SK-N-SH (cell line): ENCODE data around the gene DLG1. TPM values are rescaled to one million over a fixed set of nuclear protein-coding genes. Genes with fewer than 3 reads are reported as not detected.

Experiments
- CTCF ChIA-PET: fragments of 300-600, 350-600 bp; formaldehyde crosslinking; extraction: SDS; loops from one replicate; lab custom pipeline; 2021; lab: Yijun Ruan, JAX
- POLR2A ChIA-PET: fragments of 350-600 bp; sonication (Branson Sonifier 250); formaldehyde crosslinking; extraction: SDS; loops from one replicate; lab custom pipeline; 2020; ENCODE audit warnings: antibody characterized with exemption, inconsistent platforms; lab: Yijun Ruan, JAX
- DNase-seq: peaks from one replicate; pipeline ENCODE4 v3.0.0; 2012
- H2AFZ ChIP-seq: fragments of 200-600 bp; sonication (generic); 2 replicates; pipeline ENCODE4 v1.8.1; 2016; ENCODE audit warnings: antibody characterized with exemption, mild to moderate bottlenecking, low read depth
- H3F3A ChIP-seq: fragments of 200-600 bp; sonication (generic); replicated peaks from 2 replicates; pipeline ENCODE3; 2016; ENCODE audit warnings: antibody characterized with exemption, mild to moderate bottlenecking; ENCODE audit not compliant: insufficient read depth
- H3K27ac ChIP-seq, 2 experiments: fragments of 200-500 bp in 1 of 2; fragments of 200-600 bp in 1 of 2; sonication (Bioruptor generic) in 1 of 2; sonication (generic), shearing (Covaris generic) in 1 of 2; 2 replicates each; pipeline versions ENCODE4 v1.5.1 to v1.6.1; 2014 to 2016; ENCODE audit warnings: low read depth in 2 of 2, inconsistent platforms in 1 of 2, low read length in 1 of 2, mild to moderate bottlenecking in 1 of 2, mixed read lengths in 1 of 2
- H3K27me3 ChIP-seq: fragments of 200-600 bp; sonication (generic), shearing (Covaris generic); 2 replicates; pipeline ENCODE4 v1.6.1; 2016; ENCODE audit warnings: mixed run types; ENCODE audit not compliant: insufficient read depth
- H3K36me3 ChIP-seq, 2 experiments: fragments of 200-500 bp in 1 of 2; fragments of 200-600 bp in 1 of 2; sonication (Bioruptor generic) in 1 of 2; sonication (generic) in 1 of 2; replicated peaks in 1 of 2; 2 replicates each; pipeline versions ENCODE3 to v1.5.1; 2014 to 2016; ENCODE audit warnings: low read length in 1 of 2, mild to moderate bottlenecking in 1 of 2; ENCODE audit not compliant: insufficient read depth in 2 of 2, control insufficient read depth in 1 of 2
- H3K4me1 ChIP-seq, 2 experiments: fragments of 200-500 bp in 1 of 2; fragments of 200-600 bp in 1 of 2; sonication (Bioruptor generic) in 1 of 2; sonication (generic), shearing (Covaris generic) in 1 of 2; 2 replicates each; pipeline versions ENCODE4 v1.5.1 to v1.6.1; 2014 to 2016; ENCODE audit warnings: low read depth in 1 of 2, low read length in 1 of 2, mixed run types in 1 of 2; ENCODE audit not compliant: insufficient read depth in 2 of 2, control insufficient read depth in 1 of 2
- H3K4me2 ChIP-seq: fragments of 200-600 bp; sonication (generic), shearing (Covaris generic); 2 replicates; pipeline ENCODE4 v1.6.1; 2017; ENCODE audit warnings: mixed run types
- H3K4me3 ChIP-seq, 2 experiments: fragments of 200-500 bp in 1 of 2; fragments of 200-600 bp in 1 of 2; sonication (Bioruptor generic) in 1 of 2; sonication (generic), shearing (Covaris generic) in 1 of 2; 2 replicates each; pipeline versions ENCODE4 v1.5.1 to v1.8.1; 2014 to 2016; ENCODE audit warnings: low read depth in 2 of 2, inconsistent platforms in 1 of 2, low read length in 1 of 2, mild to moderate bottlenecking in 1 of 2, mixed read lengths in 1 of 2, moderate library complexity in 1 of 2
- H3K79me2 ChIP-seq: fragments of 200-600 bp; sonication (generic); 2 replicates; pipeline ENCODE4 v1.8.1; 2017; ENCODE audit warnings: mild to moderate bottlenecking; ENCODE audit not compliant: insufficient read depth
- H3K9ac ChIP-seq: fragments of 200-600 bp; sonication (generic); 2 replicates; pipeline ENCODE4 v1.6.1; 2017; ENCODE audit warnings: mixed run types
- H3K9me2 ChIP-seq: fragments of 200-600 bp; sonication (generic); 2 replicates; pipeline ENCODE4 v1.6.1; 2017; ENCODE audit warnings: mixed run types
- H3K9me3 ChIP-seq: fragments of 200-600 bp; sonication (generic); 2 replicates; pipeline ENCODE4 v1.6.1; 2017; ENCODE audit warnings: mixed run types, mild to moderate bottlenecking, moderate library complexity
- H4K20me1 ChIP-seq: fragments of 200-600 bp; sonication (generic); 2 replicates; pipeline ENCODE4 v1.6.1; 2017; ENCODE audit warnings: mild to moderate bottlenecking, mixed run types; ENCODE audit not compliant: insufficient read depth
- ELF1 ChIP-seq: IDR thresholded peaks from 2 replicates; pipeline ENCODE4 v1.4.0; 2012
- EZH2phosphoT487 ChIP-seq: fragments of 200-600 bp; sonication (generic); IDR thresholded peaks from 2 replicates; pipeline ENCODE4 v1.6.1; 2017; ENCODE audit warnings: low read depth, mixed run types, mild to moderate bottlenecking, antibody characterized with exemption, moderate library complexity, borderline replicate concordance
- FOSL2 ChIP-seq: IDR thresholded peaks from 2 replicates; pipeline ENCODE4 v1.4.0; 2012; ENCODE audit warnings: low read depth, mild to moderate bottlenecking, moderate library complexity, borderline replicate concordance
- FOXJ3 ChIP-seq: sonication (generic); formaldehyde crosslinking; IDR thresholded peaks from 2 replicates; pipeline ENCODE4 v1.5.1; 2020; ENCODE audit warnings: mild to moderate bottlenecking, missing genetic modification reagents
- GABPA ChIP-seq: IDR thresholded peaks from 2 replicates; pipeline ENCODE4 v1.4.0; 2012; ENCODE audit warnings: low read depth, mild to moderate bottlenecking
- MXI1 ChIP-seq: IDR thresholded peaks from 2 replicates; pipeline ENCODE4 v1.6.1; 2012; ENCODE audit warnings: mild to moderate bottlenecking, low read depth, low read length, improper control_type of control experiment
- POLR2AphosphoS5 ChIP-seq: IDR thresholded peaks from 2 replicates; pipeline ENCODE4 v1.6.1; 2012; ENCODE audit warnings: low read depth, low read length
- RAD21 ChIP-seq: IDR thresholded peaks from 2 replicates; pipeline ENCODE4 v1.6.1; 2012; ENCODE audit warnings: mild to moderate bottlenecking, low read length
- RXRA ChIP-seq: IDR thresholded peaks from 2 replicates; pipeline ENCODE4 v1.4.0; 2012; ENCODE audit warnings: low read depth, mild to moderate bottlenecking, borderline replicate concordance
- TCF12 ChIP-seq: IDR thresholded peaks from 2 replicates; pipeline ENCODE4 v1.4.0; 2012
- TEAD4 ChIP-seq: IDR thresholded peaks from 2 replicates; pipeline ENCODE4 v1.4.0; 2012; ENCODE audit warnings: mild to moderate bottlenecking, borderline replicate concordance; ENCODE audit not compliant: insufficient read depth
- YY1 ChIP-seq: IDR thresholded peaks from 2 replicates; pipeline ENCODE4 v1.4.0; 2012; ENCODE audit warnings: low read depth, mild to moderate bottlenecking
- WGBS: methylation state at CpG from one replicate; pipeline ENCODE4 v1.1.6; 2017; ENCODE audit warnings: low lambda C conversion rate; 5-methylcytosine and 5-hydroxymethylcytosine counted together
- polyA plus RNA-seq, 3 experiments: library from polyadenylated mRNA; depleted of rRNA; stranded (reverse); fragments of >200 nt; gene quantifications; 2 replicates each; pipeline ENCODE4 v1.2.3, GENCODE V29; 2012
- TF ChIP-seq, protein P1 (sequence below): IDR thresholded peaks from 2 replicates; pipeline ENCODE4; 2012

Gene DLG1
- polyA plus RNA-seq, 1 of the 3 experiments (the other 2 are of a cell fraction): 16.5 TPM

DNA sequence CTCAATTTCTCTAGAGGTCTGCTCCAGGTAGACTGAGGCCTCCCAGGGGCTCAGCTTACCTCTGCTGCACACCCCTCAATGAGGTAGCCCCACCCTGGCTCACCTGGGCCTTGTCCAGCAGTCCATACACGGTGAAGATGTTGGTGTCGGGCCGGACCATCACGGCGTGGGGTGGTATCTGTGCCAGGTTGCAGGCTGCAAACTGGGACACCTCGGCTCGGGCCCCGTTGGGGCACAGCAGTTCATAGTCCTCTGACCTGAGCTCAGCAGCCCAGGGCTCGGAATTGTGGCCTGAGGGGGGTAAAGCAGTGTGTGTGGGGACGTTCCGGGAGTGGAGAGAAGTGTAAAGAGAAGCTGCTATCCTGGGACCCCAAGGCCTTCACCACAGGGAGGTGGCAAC, 292.0 kb downstream of the DLG1 start:
- TF ChIP-seq GABPA: no peak
- no peak for TF ChIP-seq YY1
- TF ChIP-seq, protein P1, sequence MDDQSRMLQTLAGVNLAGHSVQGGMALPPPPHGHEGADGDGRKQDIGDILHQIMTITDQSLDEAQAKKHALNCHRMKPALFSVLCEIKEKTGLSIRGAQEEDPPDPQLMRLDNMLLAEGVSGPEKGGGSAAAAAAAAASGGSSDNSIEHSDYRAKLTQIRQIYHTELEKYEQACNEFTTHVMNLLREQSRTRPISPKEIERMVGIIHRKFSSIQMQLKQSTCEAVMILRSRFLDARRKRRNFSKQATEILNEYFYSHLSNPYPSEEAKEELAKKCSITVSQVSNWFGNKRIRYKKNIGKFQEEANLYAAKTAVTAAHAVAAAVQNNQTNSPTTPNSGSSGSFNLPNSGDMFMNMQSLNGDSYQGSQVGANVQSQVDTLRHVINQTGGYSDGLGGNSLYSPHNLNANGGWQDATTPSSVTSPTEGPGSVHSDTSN: no peak
- no peak for TF ChIP-seq POLR2AphosphoS5
- TF ChIP-seq TEAD4: no peak
- TF ChIP-seq RXRA: no peak
- TF ChIP-seq FOSL2: no peak
- TF ChIP-seq FOXJ3 (CRISPR knock-in tag): no peak
- TF ChIP-seq TCF12: no peak
- TF ChIP-seq RAD21: no peak
- TF ChIP-seq, all 33 proteins: peak for 0
- H3K27ac ChIP-seq: no peak overlapping the region
- no peak overlapping the region for H3K4me2 ChIP-seq
- H2AFZ ChIP-seq: no peak overlapping the region
- H3K4me1 ChIP-seq: peaks cover 0 to 17% of the 10 kb centered on the region in 2 experiments; a peak in 1 of 4 replicates
- no peak overlapping the region for H3K4me3 ChIP-seq
- no peak overlapping the region for H3K9ac ChIP-seq
- H3K9me3 ChIP-seq: no peaks in the 10 kb centered on the region
- CTCF ChIA-PET: interaction anchor here (0.9 to 11.7 kb wide), 6 partner anchors 11 to 182 kb away, joined by 3 to 94 read pairs (median 5); partner anchors contain the start of genes MELTF and PIGZ
- H3K9me2 ChIP-seq: no peaks in the 10 kb centered on the region
- 96% methylated on average over 11 of the region's 11 CpGs for WGBS
- H3F3A ChIP-seq: no peaks in the 10 kb centered on the region
- no peaks in the 10 kb centered on the region for H3K79me2 ChIP-seq
- DNase-seq: no peak
- POLR2A ChIA-PET: interaction anchor here (1.0 kb wide), 1 partner anchor 19 kb away, joined by 3 read pairs; no protein-coding TSS in a partner anchor
- no peaks in the 10 kb centered on the region for H3K36me3 ChIP-seq
- no peaks in the 10 kb centered on the region for H3K27me3 ChIP-seq
- H4K20me1 ChIP-seq: no peaks in the 10 kb centered on the region

DNA sequence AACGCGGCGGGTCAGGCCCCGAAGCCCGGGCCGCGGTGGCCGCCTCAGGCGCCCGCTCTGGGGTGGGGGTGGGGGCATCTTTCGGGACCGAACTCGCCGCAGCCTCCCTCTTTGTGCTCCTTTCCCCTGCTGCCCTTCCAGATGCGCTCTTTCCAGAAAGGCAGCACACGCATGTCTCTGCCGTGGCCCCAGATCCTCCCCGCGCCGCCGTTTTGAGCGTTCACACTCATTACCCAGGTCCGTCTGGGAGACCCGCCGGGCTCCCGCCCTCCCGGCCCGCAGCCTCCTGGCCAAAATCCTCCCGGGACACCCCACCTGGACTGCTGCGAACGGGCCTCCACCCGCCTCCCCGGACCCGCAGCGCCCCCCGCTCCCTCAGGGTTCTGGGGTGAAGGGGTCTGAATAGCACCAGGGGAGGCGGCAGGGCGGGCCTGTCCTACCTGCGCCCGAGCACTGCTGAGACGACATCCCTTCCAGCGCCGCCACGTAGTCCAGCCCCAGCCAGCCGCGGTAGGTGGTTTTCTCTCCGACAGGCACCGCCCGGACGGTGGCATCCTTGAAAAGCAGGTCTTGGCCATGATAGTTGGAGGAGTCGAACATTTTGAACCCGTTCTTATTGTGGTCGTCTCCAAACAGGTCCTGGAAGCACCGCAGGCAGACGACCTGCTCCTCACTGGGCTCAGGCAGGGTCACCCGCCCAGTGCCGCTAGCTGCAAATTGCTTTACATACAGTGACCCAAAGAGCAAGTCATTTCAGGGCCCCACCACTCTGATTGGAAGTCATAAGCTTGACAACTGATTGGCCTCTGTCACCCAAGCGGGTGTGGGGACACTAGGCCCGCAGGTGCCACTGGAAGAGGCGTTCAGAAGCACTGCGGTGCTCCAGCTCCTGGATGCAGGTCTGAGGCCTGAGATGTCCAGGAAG, 294.7 kb downstream of the DLG1 start:
- Histone ChIP-seq H3K9me2 (no peaks in the 10 kb centered on the region), H3K27ac (peak overlapping the region in 1 of 2 experiments; percentile 66; a peak in 2 of 4 replicates), H3K4me3 (peak overlapping the region; percentile 52 to 56), H3K36me3 (no peaks in the 10 kb centered on the region), H2AFZ (peak overlapping the region; percentile 66; the same call in 1 of the 2 replicates), H3K9me3 (no peaks in the 10 kb centered on the region), H3K4me1 (peaks cover 0 to 9% of the 10 kb centered on the region in 2 experiments; a peak in 1 of 4 replicates), H3K9ac (peak overlapping the region; percentile 51; the same call in 1 of the 2 replicates), H3K4me2 (peak overlapping the region; percentile 70), H3F3A (no peaks in the 10 kb centered on the region), H4K20me1 (no peaks in the 10 kb centered on the region), H3K79me2 (no peaks in the 10 kb centered on the region), H3K27me3 (no peaks in the 10 kb centered on the region)
- no peak for DNase-seq
- 83% methylated on average over 12 of the region's 61 CpGs for WGBS
- POLR2A ChIA-PET: no interaction called here
- TF ChIP-seq MXI1 (peak; percentile 19; the same call in 1 of the 2 replicates), TEAD4 (no peak), EZH2phosphoT487 (no peak), ELF1 (no peak)
- CTCF ChIA-PET: interaction anchor here (0.5 to 11.7 kb wide), 33 partner anchors 8 to 393 kb away, joined by 3 to 94 read pairs (median 4); partner anchors contain the start of gene MELTF
